Dendritic cell treated with granulocyte-macrophage colony-stimulating factor and Interleukin-4, amounts not matched to agents 40 ng/mL and 50 ng/mL, for 4 days (primary cell): ENCODE measurements around the gene ZNF366.
A peak's percentile ranks its signal among the peaks of the same experiment; 100 is the strongest.

Experiments used
- H3K27ac Mint-ChIP-seq: one replicate; pipeline ENCODE4 v1.8.0; 2022; ENCODE audit warnings: mild to moderate bottlenecking, mixed read lengths
- H3K27me3 Mint-ChIP-seq: one replicate; pipeline ENCODE4 v1.8.0; 2022; ENCODE audit warnings: mild to moderate bottlenecking, mixed read lengths
- H3K36me3 Mint-ChIP-seq: one replicate; pipeline ENCODE4 v1.8.0; 2022; ENCODE audit warnings: low read depth, mixed read lengths
- H3K4me1 Mint-ChIP-seq: one replicate; pipeline ENCODE4 v1.8.0; 2022; ENCODE audit warnings: low read depth, mixed read lengths
- H3K4me3 Mint-ChIP-seq: one replicate; pipeline ENCODE4 v1.8.0; 2022; ENCODE audit warnings: mild to moderate bottlenecking, moderate library complexity, mixed read lengths
- H3K9me3 Mint-ChIP-seq: one replicate; pipeline ENCODE4 v1.8.0; 2022; ENCODE audit warnings: mixed read lengths
- intact Hi-C: fragments of 100-400 bp; cut with micrococcal nuclease; formaldehyde crosslinking; loops from one replicate; pipeline ENCODE4 v1.15.0; 2022

Gene ZNF366

DNA sequence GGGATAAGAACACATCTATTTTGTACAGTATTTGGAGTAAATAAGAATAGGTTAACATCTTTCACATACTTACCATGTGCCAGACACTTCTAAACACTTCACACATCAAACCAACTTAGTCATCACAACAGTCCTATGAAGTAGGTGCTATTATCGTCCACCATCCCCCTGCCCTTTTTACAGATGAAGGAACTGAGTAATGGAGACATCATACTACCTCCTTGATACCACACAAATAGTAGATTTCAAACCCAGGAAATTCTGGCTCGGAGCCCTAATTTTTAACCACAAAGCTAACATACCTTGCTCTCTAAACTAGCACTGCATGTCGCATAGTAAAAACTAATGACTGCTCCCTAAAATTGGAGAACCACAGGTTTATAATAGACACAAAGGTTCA is 4.2 kb upstream of the ZNF366 start:
- Mint-ChIP-seq H3K36me3 (peaks cover 9% of the 10 kb centered on the region), H3K27me3 (no peaks in the 10 kb centered on the region), H3K27ac (peak overlapping the region; percentile 62), H3K4me1 (peaks cover 68% of the 10 kb centered on the region), H3K4me3 (no peak overlapping the region), H3K9me3 (no peaks in the 10 kb centered on the region)
- intact Hi-C loops, result no loop called here

DNA sequence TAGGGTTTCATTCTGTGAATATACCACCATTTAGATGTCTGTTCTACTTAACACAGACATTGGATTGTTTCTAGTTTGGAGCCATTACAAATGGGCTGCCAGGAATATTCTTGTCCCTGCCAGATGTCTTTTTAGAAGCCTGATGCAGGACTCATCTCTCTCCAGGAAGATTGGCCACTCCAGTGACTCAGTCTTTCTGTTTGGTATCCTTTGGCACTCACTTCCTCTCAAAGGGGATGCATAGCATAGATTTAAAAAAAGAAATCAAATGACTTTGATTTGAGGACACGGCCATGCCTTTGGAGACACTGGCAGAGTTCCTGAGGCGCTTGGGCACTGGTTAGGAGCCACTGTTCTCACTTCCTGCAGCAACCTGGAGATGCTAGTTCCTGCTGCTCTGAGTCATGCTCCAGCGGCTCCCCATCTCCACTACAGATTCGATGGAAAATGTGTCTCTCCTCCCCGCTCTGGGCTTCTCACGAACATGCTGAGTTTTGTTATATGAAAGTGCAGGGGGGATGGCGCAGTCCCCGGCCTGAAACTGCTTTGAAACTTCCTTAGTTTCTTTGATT is 3.5 kb upstream of the ZNF366 start:
- peaks cover 72% of the 10 kb centered on the region for H3K4me1 Mint-ChIP-seq
- H3K36me3 Mint-ChIP-seq, result peaks cover 13% of the 10 kb centered on the region
- H3K27ac Mint-ChIP-seq, result peak overlapping the region; percentile 62
- no peak overlapping the region for H3K4me3 Mint-ChIP-seq
- intact Hi-C loops, result no loop called here
- H3K9me3 Mint-ChIP-seq, result no peaks in the 10 kb centered on the region
- no peaks in the 10 kb centered on the region for H3K27me3 Mint-ChIP-seq

DNA sequence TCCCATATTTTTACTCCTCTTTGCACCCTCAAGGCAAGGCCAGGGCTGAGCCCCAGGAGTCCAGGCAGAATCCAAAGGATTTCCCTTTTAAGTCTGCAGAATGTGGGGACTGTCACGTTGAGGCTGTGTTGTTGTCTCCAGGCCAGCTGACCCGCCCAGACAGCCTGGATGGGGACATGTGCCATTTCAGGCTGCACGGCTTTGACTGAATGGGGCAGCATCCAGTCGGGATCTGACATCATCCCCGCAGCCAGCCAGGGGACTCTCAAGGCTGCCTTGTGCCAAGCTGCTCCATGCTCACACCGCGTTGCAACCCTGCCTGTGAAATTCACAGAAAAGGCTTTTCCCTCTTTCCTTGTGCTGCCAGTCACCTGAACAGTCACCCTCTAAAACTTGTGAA is 2.2 kb upstream of the ZNF366 start:
- Mint-ChIP-seq H3K9me3 (no peaks in the 10 kb centered on the region), H3K4me3 (no peak overlapping the region), H3K27me3 (no peaks in the 10 kb centered on the region), H3K4me1 (peaks cover 82% of the 10 kb centered on the region), H3K27ac (peak overlapping the region; percentile 62), H3K36me3 (peaks cover 19% of the 10 kb centered on the region)
- intact Hi-C loops, result loop anchor here (5.0 kb wide), 1 partner anchor 42 kb away; no protein-coding TSS in a partner anchor

DNA sequence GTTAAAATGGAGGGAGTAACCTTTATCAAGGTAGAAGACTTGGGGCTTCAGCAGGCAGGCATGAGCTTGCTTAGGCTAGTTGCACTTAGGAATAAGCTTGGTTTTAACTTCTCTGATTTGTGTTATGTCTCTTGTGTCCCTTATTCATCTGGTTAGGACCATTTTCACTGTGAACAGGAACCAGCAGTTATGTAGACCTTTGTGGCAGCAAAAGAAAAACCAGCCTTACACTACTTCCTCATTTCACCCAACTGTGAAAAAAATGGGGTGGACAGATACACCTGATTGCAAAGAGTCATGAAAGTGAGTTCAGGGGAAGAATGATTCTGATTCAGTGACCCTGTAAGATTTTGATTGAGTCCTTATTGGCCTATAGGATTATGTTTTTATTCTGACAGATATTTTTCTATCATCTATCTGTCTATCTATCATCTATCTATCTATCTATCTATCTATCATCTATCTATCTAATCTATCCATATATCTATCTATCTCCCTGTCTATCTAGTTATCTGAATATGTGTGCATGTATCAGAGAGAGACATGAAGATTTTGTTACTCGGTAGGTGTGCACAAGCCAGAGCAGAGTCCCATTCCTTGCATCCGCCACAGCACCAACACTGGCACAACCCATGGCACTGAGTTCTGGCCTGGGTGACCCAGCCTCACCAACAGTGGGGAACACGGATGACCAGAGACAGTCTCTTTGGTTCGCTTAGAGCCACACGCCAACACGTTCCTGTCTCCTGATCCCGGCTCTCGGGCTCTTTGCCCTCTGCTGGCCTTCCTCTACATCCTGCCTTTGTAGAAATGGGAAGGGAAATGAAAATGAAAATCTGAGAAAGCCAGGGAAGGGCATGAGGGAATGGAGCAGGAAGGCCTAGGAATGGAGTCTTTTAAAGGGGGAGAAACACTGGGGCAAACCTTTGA is 1.3 kb upstream of the ZNF366 start:
- Mint-ChIP-seq H3K27ac (peak overlapping the region; percentile 82), H3K4me1 (peaks cover 90% of the 10 kb centered on the region), H3K9me3 (no peaks in the 10 kb centered on the region), H3K4me3 (no peak overlapping the region), H3K27me3 (no peaks in the 10 kb centered on the region), H3K36me3 (peaks cover 24% of the 10 kb centered on the region)
- intact Hi-C loops, result loop anchor here (5.0 kb wide), 1 partner anchor 41 kb away; no protein-coding TSS in a partner anchor

DNA sequence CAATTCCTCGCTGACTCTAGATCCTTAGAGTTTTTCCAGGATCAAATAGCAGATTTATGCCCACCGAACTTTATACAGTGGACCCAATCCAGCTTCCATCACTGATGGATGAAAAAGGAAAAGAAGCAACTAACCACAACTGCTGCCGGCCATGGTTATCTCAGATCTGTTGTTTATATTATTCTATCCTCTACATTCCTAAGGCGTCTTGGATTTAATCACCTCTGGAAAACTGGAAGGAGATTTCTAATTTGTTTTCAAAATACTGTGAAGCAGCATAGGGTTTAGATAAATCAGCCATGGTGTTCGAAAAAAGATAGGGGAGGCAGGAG is 663 bp upstream of the ZNF366 start:
- intact Hi-C loops, result loop anchor here (5.0 kb wide), 1 partner anchor 41 kb away; no protein-coding TSS in a partner anchor
- peak overlapping the region; percentile 82 for H3K27ac Mint-ChIP-seq

DNA sequence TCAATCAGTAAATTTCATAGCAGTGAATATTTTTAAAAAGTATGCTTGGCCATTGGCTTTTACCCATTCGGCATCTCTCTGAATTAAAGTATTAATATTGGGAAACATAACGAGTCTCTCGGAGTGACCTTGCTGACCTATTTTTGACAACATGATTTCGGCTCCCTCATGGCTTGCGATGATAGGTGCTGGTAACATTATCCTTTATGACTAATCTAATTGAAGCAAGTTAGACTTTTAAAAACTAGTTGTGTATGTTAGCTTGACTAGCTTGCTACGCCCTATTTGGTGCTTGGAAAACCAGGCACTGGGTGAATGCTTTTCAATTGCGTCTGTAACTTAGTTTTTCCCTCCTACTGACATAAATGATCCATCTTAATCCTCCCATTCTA is 1.1 kb downstream of the ZNF366 start:
- H3K36me3 Mint-ChIP-seq, result peaks cover 33% of the 10 kb centered on the region
- peak overlapping the region; percentile 82 for H3K27ac Mint-ChIP-seq
- H3K27me3 Mint-ChIP-seq, result no peaks in the 10 kb centered on the region
- H3K4me3 Mint-ChIP-seq, result peak overlapping the region; percentile 74
- intact Hi-C loops, result loop anchor here (5.0 kb wide), 1 partner anchor 39 kb away; no protein-coding TSS in a partner anchor
- no peaks in the 10 kb centered on the region for H3K9me3 Mint-ChIP-seq
- H3K4me1 Mint-ChIP-seq, result peaks cover 77% of the 10 kb centered on the region

More for the DNA sequence above, 663 bp upstream of the ZNF366 start:
- Mint-ChIP-seq H3K27me3 (no peaks in the 10 kb centered on the region), H3K36me3 (peaks cover 26% of the 10 kb centered on the region), H3K9me3 (no peaks in the 10 kb centered on the region), H3K4me1 (peaks cover 86% of the 10 kb centered on the region), H3K4me3 (peak overlapping the region; percentile 74)

DNA sequence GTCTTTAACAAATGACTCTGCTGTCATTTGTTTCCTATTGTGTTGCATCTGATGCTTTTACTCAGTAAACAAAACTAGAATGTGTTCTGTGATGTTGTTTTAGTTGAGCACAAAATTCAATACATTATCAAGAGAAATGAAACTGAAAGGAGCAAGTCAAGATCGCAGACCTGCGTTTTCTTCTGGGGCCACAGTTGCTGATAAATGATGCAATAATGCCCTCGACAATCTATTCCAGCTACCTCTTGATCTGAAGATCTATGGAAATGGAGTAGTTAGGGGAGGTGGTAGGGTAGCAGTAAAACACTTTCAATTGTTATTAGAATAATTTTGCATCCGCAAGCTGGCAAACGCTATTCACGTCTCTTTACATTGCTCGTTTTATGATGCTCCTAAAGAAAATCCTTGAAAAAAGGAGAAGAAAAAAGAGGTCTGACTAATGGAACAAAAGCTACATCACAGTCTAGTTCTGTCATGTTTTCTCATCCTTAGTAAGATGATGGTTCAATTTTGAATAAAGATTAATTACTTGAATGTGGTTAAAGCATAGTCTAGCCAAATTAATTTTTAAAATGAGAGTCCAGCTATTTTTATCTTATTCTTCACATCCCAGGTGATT is 1.6 kb downstream of the ZNF366 start:
- intact Hi-C loops, result loop anchor here (5.0 kb wide), 1 partner anchor 38 kb away; no protein-coding TSS in a partner anchor
- Mint-ChIP-seq H3K4me1 (peaks cover 72% of the 10 kb centered on the region), H3K9me3 (no peaks in the 10 kb centered on the region), H3K4me3 (peak overlapping the region; percentile 74), H3K27me3 (no peaks in the 10 kb centered on the region), H3K27ac (peak overlapping the region; percentile 82), H3K36me3 (peaks cover 37% of the 10 kb centered on the region)

DNA sequence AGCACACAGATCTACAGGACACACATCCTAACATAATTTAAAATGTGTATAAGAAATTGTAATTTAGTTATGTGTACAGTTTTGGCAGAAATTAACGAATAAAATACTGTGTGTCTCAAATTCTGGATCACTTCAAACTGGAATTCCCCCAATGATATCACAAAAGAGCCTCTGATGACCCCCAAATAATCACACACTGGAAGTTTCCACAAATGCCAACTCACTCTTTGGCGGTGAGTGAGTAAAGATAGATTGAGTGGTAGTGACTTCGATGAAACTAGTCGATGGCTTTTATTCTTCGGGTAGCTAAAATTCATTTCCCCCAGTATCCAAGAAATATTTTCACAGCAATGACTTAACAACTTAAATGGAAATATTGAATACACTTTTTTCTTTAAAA is 2.2 kb downstream of the ZNF366 start:
- intact Hi-C loops, result loop anchor here (5.0 kb wide), 1 partner anchor 38 kb away; no protein-coding TSS in a partner anchor
- Mint-ChIP-seq H3K27me3 (no peaks in the 10 kb centered on the region), H3K9me3 (no peaks in the 10 kb centered on the region), H3K4me1 (peaks cover 72% of the 10 kb centered on the region), H3K36me3 (peaks cover 43% of the 10 kb centered on the region), H3K27ac (peak overlapping the region; percentile 82), H3K4me3 (peak overlapping the region; percentile 74)

DNA sequence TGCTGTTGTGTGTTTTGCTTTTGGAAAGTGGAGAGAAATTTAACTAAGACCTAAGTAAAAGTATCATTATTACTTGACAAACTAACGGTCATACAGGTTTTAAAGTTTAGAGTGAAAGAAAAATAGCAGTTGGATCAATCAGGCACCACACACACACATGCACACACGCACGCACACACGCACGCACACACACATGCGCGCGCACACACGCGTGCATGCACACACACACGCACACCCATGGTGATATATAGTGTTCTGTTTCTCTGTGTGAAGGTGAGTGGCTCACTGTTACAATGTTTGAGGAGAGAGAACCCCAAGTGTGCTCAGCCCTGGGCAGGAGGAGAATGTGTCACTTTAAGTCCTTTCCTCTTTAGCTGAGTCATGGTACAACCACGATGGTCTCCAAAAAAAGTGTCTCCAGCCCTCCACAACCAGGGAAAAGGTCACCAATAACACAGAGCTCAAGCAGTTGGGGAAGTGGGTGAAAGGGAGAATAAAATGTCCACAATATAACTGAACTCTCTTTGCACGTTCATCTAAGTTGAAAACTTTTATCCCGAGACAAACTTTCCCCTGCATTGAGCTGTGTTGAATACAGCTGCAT is 3.2 kb downstream of the ZNF366 start:
- H3K36me3 Mint-ChIP-seq, result peaks cover 53% of the 10 kb centered on the region
- intact Hi-C loops, result no loop called here
- peak overlapping the region; percentile 82 for H3K27ac Mint-ChIP-seq
- no peaks in the 10 kb centered on the region for H3K9me3 Mint-ChIP-seq
- peak overlapping the region; percentile 80 for H3K4me3 Mint-ChIP-seq
- H3K4me1 Mint-ChIP-seq, result peaks cover 71% of the 10 kb centered on the region
- H3K27me3 Mint-ChIP-seq, result no peaks in the 10 kb centered on the region

DNA sequence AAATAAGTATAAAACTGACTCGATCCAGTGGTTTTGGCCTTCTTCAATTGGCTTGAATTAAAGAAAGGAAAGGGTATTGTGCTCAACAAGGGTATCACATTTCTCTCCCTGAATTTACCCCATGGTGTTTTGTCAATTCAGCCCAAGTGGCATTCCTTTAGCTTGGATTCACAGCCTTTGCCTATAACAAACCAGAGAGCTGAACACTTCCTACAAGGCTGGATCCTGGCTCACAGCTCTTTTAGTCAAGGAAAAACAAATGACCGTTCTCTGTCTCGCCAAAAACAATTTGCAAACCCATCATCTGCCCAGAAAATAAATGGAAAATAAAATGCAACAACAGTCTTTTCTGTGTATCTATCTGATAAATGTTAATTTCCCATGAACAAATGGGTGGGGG is 5.7 kb downstream of the ZNF366 start:
- Mint-ChIP-seq H3K9me3 (no peaks in the 10 kb centered on the region), H3K4me3 (no peak overlapping the region), H3K27me3 (no peaks in the 10 kb centered on the region), H3K27ac (no peak overlapping the region), H3K4me1 (peaks cover 60% of the 10 kb centered on the region), H3K36me3 (peaks cover 67% of the 10 kb centered on the region)
- intact Hi-C loops, result no loop called here

DNA sequence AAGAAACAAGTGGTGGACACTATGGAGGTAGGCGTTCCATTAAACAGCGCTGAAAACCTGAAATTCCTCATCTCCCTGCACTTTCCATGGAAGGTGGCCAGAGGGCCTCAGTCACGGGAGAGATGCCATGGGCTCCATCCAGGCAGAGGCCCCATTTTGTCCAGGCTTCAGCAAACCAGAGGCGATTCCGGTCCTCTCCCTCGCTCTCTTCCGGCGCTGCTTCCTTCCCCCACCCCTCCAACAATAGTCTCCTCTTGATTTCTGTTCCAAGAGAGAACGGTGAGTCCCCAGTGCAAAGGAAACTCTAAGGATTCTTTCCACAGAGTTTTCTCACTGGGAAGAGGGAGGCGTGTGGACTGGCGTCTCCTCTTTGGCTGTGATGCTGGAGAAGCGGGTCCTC is 7.5 kb downstream of the ZNF366 start:
- intact Hi-C loops, result no loop called here
- Mint-ChIP-seq H3K27me3 (no peaks in the 10 kb centered on the region), H3K36me3 (peaks cover 68% of the 10 kb centered on the region), H3K4me3 (no peak overlapping the region), H3K27ac (peak overlapping the region; percentile 22), H3K4me1 (peaks cover 48% of the 10 kb centered on the region), H3K9me3 (no peaks in the 10 kb centered on the region)

DNA sequence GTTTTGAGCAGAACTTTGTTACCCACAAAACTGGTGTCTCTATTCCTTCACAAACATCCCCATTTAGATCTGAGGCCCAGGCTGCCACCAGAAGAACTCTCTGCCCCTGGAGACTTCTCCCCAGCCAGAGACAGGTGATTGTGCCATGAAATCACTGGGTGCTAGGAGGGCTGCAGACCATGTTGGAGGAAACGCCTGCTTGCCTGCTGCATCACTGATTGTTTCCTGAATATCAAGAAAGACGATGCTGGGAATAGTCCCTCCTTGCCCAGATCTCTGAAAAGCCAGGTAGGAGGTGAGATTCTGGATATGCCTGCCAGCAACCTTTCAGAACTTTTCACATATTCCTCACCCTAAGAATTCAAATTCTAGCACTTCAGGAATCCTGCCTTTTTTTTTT is 8.1 kb downstream of the ZNF366 start:
- Mint-ChIP-seq H3K9me3 (no peaks in the 10 kb centered on the region), H3K4me1 (peaks cover 42% of the 10 kb centered on the region), H3K4me3 (no peak overlapping the region), H3K36me3 (peaks cover 74% of the 10 kb centered on the region), H3K27ac (no peak overlapping the region), H3K27me3 (no peaks in the 10 kb centered on the region)
- intact Hi-C loops, result no loop called here

DNA sequence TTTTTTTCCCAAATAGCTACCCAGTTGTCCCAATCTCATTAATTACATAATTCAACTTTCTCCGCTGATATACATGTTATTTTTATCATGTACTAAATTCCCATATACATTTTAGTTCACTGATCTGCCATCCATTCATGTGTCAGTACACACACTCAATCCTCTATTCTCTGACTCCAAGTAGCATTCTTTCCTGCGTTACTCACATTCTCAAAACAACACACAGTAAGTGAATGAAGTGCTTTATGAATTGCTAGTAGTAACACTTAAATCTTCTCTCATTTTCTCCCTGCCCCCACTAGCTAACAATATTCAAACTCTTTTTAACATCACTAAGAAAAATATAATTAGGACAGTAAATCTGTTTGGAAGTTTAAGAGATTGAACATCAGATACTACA is 8.9 kb downstream of the ZNF366 start:
- Mint-ChIP-seq H3K36me3 (peaks cover 70% of the 10 kb centered on the region), H3K27ac (peak overlapping the region; percentile 7), H3K4me3 (no peak overlapping the region), H3K27me3 (no peaks in the 10 kb centered on the region), H3K9me3 (no peaks in the 10 kb centered on the region), H3K4me1 (peaks cover 35% of the 10 kb centered on the region)
- intact Hi-C loops, result no loop called here

DNA sequence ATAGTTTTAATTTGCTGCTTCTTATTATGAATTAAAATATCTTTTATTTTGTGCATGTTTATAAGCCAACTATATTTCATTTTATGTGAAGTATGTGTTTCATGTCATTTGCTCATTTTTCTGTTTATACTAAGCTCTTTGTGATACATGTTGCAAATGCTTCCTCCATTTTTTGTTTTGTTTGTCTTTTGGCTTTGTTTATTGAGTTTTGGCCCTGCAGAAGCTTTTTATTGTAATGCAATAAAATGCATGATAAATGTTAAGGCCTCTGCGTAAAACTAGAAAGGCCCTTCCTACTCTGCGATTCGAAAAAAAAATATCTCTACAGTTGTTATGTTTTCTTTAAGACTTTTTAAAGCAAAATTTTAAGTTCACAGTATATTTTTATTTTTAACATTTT is 9.4 kb downstream of the ZNF366 start:
- peaks cover 74% of the 10 kb centered on the region for H3K36me3 Mint-ChIP-seq
- no peaks in the 10 kb centered on the region for H3K9me3 Mint-ChIP-seq
- no peak overlapping the region for H3K27ac Mint-ChIP-seq
- intact Hi-C loops, result no loop called here
- no peak overlapping the region for H3K4me3 Mint-ChIP-seq
- H3K4me1 Mint-ChIP-seq, result peaks cover 35% of the 10 kb centered on the region
- H3K27me3 Mint-ChIP-seq, result no peaks in the 10 kb centered on the region
